H9 (cell line): ENCODE measurements around the gene PAPLN. TPM values are rescaled to one million over a fixed set of nuclear protein-coding genes. Genes with fewer than 3 reads are reported as not detected.
A peak's percentile ranks its signal among the peaks of the same experiment; 100 is the strongest.

Experiments used
- DNase-seq: peaks from one replicate; pipeline ENCODE4 v3.0.0-alpha.2; 2017
- H2AFZ ChIP-seq: one replicate; pipeline ENCODE4 v1.6.1; 2013; ENCODE audit warnings: mild to moderate bottlenecking, low read length, control low read depth, moderate library complexity
- H2AK5ac ChIP-seq: 2 replicates; pipeline ENCODE4 v1.6.1; 2013; ENCODE audit warnings: low read length, control low read depth, mixed read lengths; ENCODE audit not compliant: insufficient read length
- H2BK120ac ChIP-seq: one replicate; pipeline ENCODE4 v1.6.1; 2013; ENCODE audit warnings: low read depth, mild to moderate bottlenecking, low read length, control low read depth, inconsistent platforms; ENCODE audit not compliant: poor library complexity, severe bottlenecking
- H2BK12ac ChIP-seq: 2 replicates; pipeline ENCODE4 v1.6.1; 2013; ENCODE audit warnings: low read length, control low read depth, mixed read lengths, low read depth; ENCODE audit not compliant: insufficient read length
- H2BK15ac ChIP-seq: 2 replicates; pipeline ENCODE4 v1.6.1; 2013; ENCODE audit warnings: low read depth, low read length, control low read depth
- H2BK20ac ChIP-seq: one replicate; pipeline ENCODE4 v1.6.1; 2013; ENCODE audit warnings: low read depth, mild to moderate bottlenecking, low read length, control low read depth, inconsistent platforms; ENCODE audit not compliant: poor library complexity, severe bottlenecking
- H2BK5ac ChIP-seq: 2 replicates; pipeline ENCODE4 v1.6.1; 2013; ENCODE audit warnings: low read length, control low read depth, mixed read lengths; ENCODE audit not compliant: insufficient read length
- H3K14ac ChIP-seq: 2 replicates; pipeline ENCODE4 v1.6.1; 2013; ENCODE audit warnings: low read length, control low read depth; ENCODE audit not compliant: insufficient read depth
- H3K18ac ChIP-seq: 2 replicates; pipeline ENCODE4 v1.6.1; 2013; ENCODE audit warnings: low read depth, mild to moderate bottlenecking, mixed read lengths, low read length, control low read depth; ENCODE audit not compliant: insufficient read length
- H3K23ac ChIP-seq: 2 replicates; pipeline ENCODE4 v1.6.1; 2013; ENCODE audit warnings: low read length, control low read depth, mixed read lengths, low read depth; ENCODE audit not compliant: insufficient read length
- H3K23me2 ChIP-seq: 2 replicates; pipeline ENCODE4 v1.6.1; 2013; ENCODE audit warnings: low read depth, mild to moderate bottlenecking, mixed read lengths, low read length, control low read depth; ENCODE audit not compliant: insufficient read length, poor library complexity, severe bottlenecking
- H3K27ac ChIP-seq: 2 replicates; pipeline ENCODE4 v1.5.1; 2013; ENCODE audit warnings: low read length, control low read depth, mixed read lengths, low read depth; ENCODE audit not compliant: insufficient read length
- H3K27me3 ChIP-seq: 2 replicates; pipeline ENCODE4 v1.6.1; 2013; ENCODE audit warnings: low read length, control low read depth, inconsistent platforms; ENCODE audit not compliant: insufficient read depth
- H3K4ac ChIP-seq: 2 replicates; pipeline ENCODE4 v1.6.1; 2013; ENCODE audit warnings: low read depth, mild to moderate bottlenecking, control low read depth, inconsistent platforms, low read length, moderate library complexity
- H3K4me1 ChIP-seq: 2 replicates; pipeline ENCODE4 v1.6.1; 2013; ENCODE audit warnings: low read length, control low read depth, inconsistent platforms; ENCODE audit not compliant: insufficient read depth
- H3K4me2 ChIP-seq: 2 replicates; pipeline ENCODE4 v1.6.1; 2013; ENCODE audit warnings: low read length, control low read depth, mixed read lengths; ENCODE audit not compliant: insufficient read length, insufficient read depth
- H3K56ac ChIP-seq: 2 replicates; pipeline ENCODE4 v1.6.1; 2013; ENCODE audit warnings: low read depth, mild to moderate bottlenecking, mixed read lengths, low read length, control low read depth; ENCODE audit not compliant: insufficient read length
- H3K79me1 ChIP-seq: 2 replicates; pipeline ENCODE4 v1.6.1; 2013; ENCODE audit warnings: low read depth, mild to moderate bottlenecking, moderate library complexity, low read length, control low read depth, inconsistent platforms; ENCODE audit not compliant: insufficient read depth, poor library complexity, severe bottlenecking
- H3K79me2 ChIP-seq: 2 replicates; pipeline ENCODE4 v1.6.1; 2013; ENCODE audit warnings: low read length, control low read depth, inconsistent platforms; ENCODE audit not compliant: insufficient read depth
- H3K9ac ChIP-seq: 2 replicates; pipeline ENCODE4 v1.6.1; 2013; ENCODE audit warnings: low read length, control low read depth, mixed read lengths; ENCODE audit not compliant: insufficient read length; ENCODE audit errors: extremely low read depth
- H3K9me3 ChIP-seq: one replicate; pipeline ENCODE4 v1.6.1; 2013; ENCODE audit warnings: low read depth, low read length, inconsistent platforms; ENCODE audit not compliant: control insufficient read depth
- H3T11ph ChIP-seq: one replicate; pipeline ENCODE4 v1.6.1; 2013; ENCODE audit warnings: mild to moderate bottlenecking, low read length, control low read depth, inconsistent platforms
- H4K20me1 ChIP-seq: one replicate; pipeline ENCODE4 v1.6.1; 2013; ENCODE audit not compliant: control insufficient read depth, insufficient read length, insufficient read depth
- H4K5ac ChIP-seq: 2 replicates; pipeline ENCODE4 v1.6.1; 2013; ENCODE audit warnings: low read depth, mild to moderate bottlenecking, mixed read lengths, low read length, control low read depth; ENCODE audit not compliant: insufficient read length
- H4K8ac ChIP-seq: replicated peaks from 2 replicates; pipeline ENCODE4 v1.6.1; 2013; ENCODE audit warnings: low read length, control low read depth, mixed read lengths, low read depth; ENCODE audit not compliant: insufficient read length
- H4K91ac ChIP-seq: 2 replicates; pipeline ENCODE4 v1.6.1; 2013; ENCODE audit warnings: low read depth, mild to moderate bottlenecking, moderate library complexity, mixed read lengths, low read length, control low read depth; ENCODE audit not compliant: insufficient read length
- H3K27ac Mint-ChIP-seq, 3 experiments: 2 replicates in 2 of 3; 3 replicates in 1 of 3; pipeline ENCODE4 v1.8.0; 2020 to 2021; ENCODE audit warnings: mixed read lengths in 3 of 3, mild to moderate bottlenecking in 1 of 3, moderate library complexity in 1 of 3
- H3K27me3 Mint-ChIP-seq: 2 replicates; pipeline ENCODE4 v1.8.0; 2021; ENCODE audit warnings: low read depth, mild to moderate bottlenecking, moderate library complexity, mixed read lengths
- H3K36me3 Mint-ChIP-seq, 3 experiments: 2 replicates in 2 of 3; 3 replicates in 1 of 3; pipeline ENCODE4 v1.8.0; 2020 to 2021; ENCODE audit warnings: low read depth in 3 of 3, mixed read lengths in 3 of 3; ENCODE audit not compliant: insufficient read depth in 1 of 3
- H3K4me1 Mint-ChIP-seq, 2 experiments: 2 replicates each; pipeline ENCODE4 v1.8.0; 2020; ENCODE audit warnings: mixed read lengths in 2 of 2
- H3K4me3 Mint-ChIP-seq, 2 experiments: 2 replicates in 1 of 2; 3 replicates in 1 of 2; pipeline ENCODE4 v1.8.0; 2020 to 2021; ENCODE audit warnings: mild to moderate bottlenecking in 2 of 2, mixed read lengths in 2 of 2, moderate library complexity in 1 of 2
- H3K9me3 Mint-ChIP-seq, 2 experiments: 2 replicates in 1 of 2; 3 replicates in 1 of 2; pipeline ENCODE4 v1.8.0; 2020; ENCODE audit warnings: mild to moderate bottlenecking in 2 of 2, mixed read lengths in 2 of 2, moderate library complexity in 1 of 2
- CTCF ChIP-seq: fragments of 200-600 bp; sonication (generic); conservative IDR thresholded peaks from 3 replicates; pipeline ENCODE4 v1.8.0; 2021; ENCODE audit warnings: antibody characterized with exemption, mild to moderate bottlenecking
- WGBS: extraction: QIAGEN DNeasy Blood & Tissue Kit; methylation state at CpG from one replicate; pipeline ENCODE4 v1.1.7; 2013; ENCODE audit warnings: missing lambda C conversion rate, low lambda C conversion rate, mixed read lengths; ENCODE audit not compliant: insufficient read length; ENCODE audit errors: extremely low coverage; 5-methylcytosine and 5-hydroxymethylcytosine counted together
- total RNA-seq: library from RNA; stranded (reverse); gene quantifications from 2 replicates; pipeline ENCODE4 v1.2.1, GENCODE V29; 2021

The PAPLN gene
- total RNA-seq, 1 experiment from 2014 or later, result 8.5 TPM

- Mint-ChIP-seq H3K9me3 (no peaks in the 10 kb centered on the region), H3K36me3 (peaks cover 0 to 2% (median 0%) of the 10 kb centered on the region in 3 experiments; a peak in 4 of 7 replicates), H3K4me1 (peaks cover 24 to 26% of the 10 kb centered on the region in 2 experiments), H3K27me3 (peaks cover 2% of the 10 kb centered on the region; the same call in 1 of the 2 replicates), H3K27ac (peak overlapping the region; percentile 3 to 75 (median 51); a peak in 2 of 7 replicates), H3K4me3 (no peak overlapping the region)
- Histone ChIP-seq H4K8ac (no peak overlapping the region), H2AFZ (no peak overlapping the region), H4K5ac (no peak overlapping the region), H3T11ph (no peak overlapping the region), H2BK5ac (no peak overlapping the region), H3K79me2 (no peaks in the 10 kb centered on the region), H3K23ac (no peak overlapping the region), H3K18ac (no peak overlapping the region), H3K27ac (no peak overlapping the region), H3K14ac (no peak overlapping the region), H3K27me3 (0 out of 2 replicates have a peak, but pooled peaks cover 2% of the 10 kb centered on the region), H4K20me1 (no peaks in the 10 kb centered on the region), H2BK15ac (no peak overlapping the region), H3K79me1 (no peaks in the 10 kb centered on the region), H3K9me3 (no peaks in the 10 kb centered on the region), H2BK120ac (no peak overlapping the region), H3K4me1 (peaks cover 4% of the 10 kb centered on the region; the same call in 1 of the 2 replicates), H2BK20ac (no peak overlapping the region), H3K4me2 (no peak overlapping the region), H4K91ac (no peak overlapping the region), H2BK12ac (no peak overlapping the region), H2AK5ac (no peak overlapping the region), H3K56ac (no peak overlapping the region), H3K9ac (no peak overlapping the region), H3K4ac (no peak overlapping the region), H3K23me2 (no peaks in the 10 kb centered on the region)
- no CpG with 5 or more reads among the region's 25 CpGs for WGBS
- DNase-seq, result peak; percentile 60
- no peak for TF ChIP-seq CTCF
Observed at GRCh38 chr14:73227812-73228781, 9.2 kb upstream of the PAPLN start.
